ENCODE measurements around the gene GTF2H4. TPM values are rescaled to one million over a fixed set of nuclear protein-coding genes. Genes with fewer than 3 reads are reported as not detected.

Gene GTF2H4
- total RNA-seq, 1 experiment from 2014 or later: 17.7 TPM

- DNase-seq (ENCODE audit: low read depth): peak; percentile 68
Measured at GRCh38 chr6:30955367-30956042, 47.5 kb downstream of the GTF2H4 start.

DNA sequence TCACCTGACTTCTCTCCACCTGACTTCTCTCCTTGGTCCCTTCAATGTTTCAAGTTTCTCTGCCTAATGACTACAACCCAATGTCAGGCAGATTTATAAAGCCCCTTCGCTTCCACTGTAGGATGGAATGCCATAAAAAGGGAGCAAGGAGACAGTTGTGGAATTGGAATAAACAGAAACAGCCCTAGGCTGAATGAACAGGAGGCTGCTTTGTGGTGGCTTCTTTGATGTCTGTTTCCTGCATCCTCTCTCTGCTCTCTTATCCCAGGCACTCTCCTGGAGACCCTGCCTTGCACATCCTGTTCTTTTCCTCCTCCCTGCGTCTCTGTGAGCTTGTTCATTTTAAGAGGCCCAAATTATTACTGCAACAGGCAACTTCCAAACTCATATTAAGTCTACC, 49.7 kb downstream of the GTF2H4 start:
- no peak for DNase-seq (ENCODE audit: low read depth)

- DNase-seq (ENCODE audit: low read depth): no peak
Measured at GRCh38 chr6:30960907-30961673, 53.1 kb downstream of the GTF2H4 start.

- DNase-seq (ENCODE audit: low read depth): no peak
Measured at GRCh38 chr6:30962716-30963115, 54.7 kb downstream of the GTF2H4 start.

- DNase-seq (ENCODE audit: low read depth): peak; percentile 48
Measured at GRCh38 chr6:30963641-30964040, 55.6 kb downstream of the GTF2H4 start.

Other genes starting within 250 kb of the GTF2H4 start
- gene DHX16, start 235.2 kb upstream of the GTF2H4 start, total RNA-seq (2014; rRNA removed; shearing (Covaris generic)): 52.2 and 64.8 TPM in 2 replicates
- 100 and 139 TPM in 2 replicates for gene PPP1R18, start 221.6 kb upstream of the GTF2H4 start, total RNA-seq (2014; rRNA removed; shearing (Covaris generic))
- 36.3 and 38.2 TPM in 2 replicates for gene NRM, start 217.2 kb upstream of the GTF2H4 start, total RNA-seq (2014; rRNA removed; shearing (Covaris generic))
- 9.9 and 10.9 TPM in 2 replicates for gene MDC1, start 190.9 kb upstream of the GTF2H4 start, total RNA-seq (2014; rRNA removed; shearing (Covaris generic))
- gene TUBB, start 187.9 kb upstream of the GTF2H4 start, total RNA-seq (2014; rRNA removed; shearing (Covaris generic)): 1,768 and 1,968 TPM in 2 replicates
- 194 and 244 TPM in 2 replicates for gene FLOT1, start 165.5 kb upstream of the GTF2H4 start, total RNA-seq (2014; rRNA removed; shearing (Covaris generic))
- gene IER3, start 163.7 kb upstream of the GTF2H4 start, total RNA-seq (2014; rRNA removed; shearing (Covaris generic)): 348 and 388 TPM in 2 replicates
- 33.9 and 73.5 TPM in 2 replicates for gene DDR1, start 23.7 kb upstream of the GTF2H4 start, total RNA-seq (2014; rRNA removed; shearing (Covaris generic))
- 7.4 and 10.1 TPM in 2 replicates for gene VARS2, start 6.0 kb downstream of the GTF2H4 start, total RNA-seq (2014; rRNA removed; shearing (Covaris generic))
- gene SFTA2, start 24.0 kb downstream of the GTF2H4 start, total RNA-seq (2014; rRNA removed; shearing (Covaris generic)): not detected in 2 replicates
- gene MUCL3, start 32.8 kb downstream of the GTF2H4 start, total RNA-seq (2014; rRNA removed; shearing (Covaris generic)): not detected in 2 replicates
- gene MUC21, start 75.5 kb downstream of the GTF2H4 start, total RNA-seq (2014; rRNA removed; shearing (Covaris generic)): not detected in 2 replicates
- gene MUC22, start 102.3 kb downstream of the GTF2H4 start, total RNA-seq (2014; rRNA removed; shearing (Covaris generic)): not detected in 2 replicates
- gene C6orf15, start 204.4 kb downstream of the GTF2H4 start, total RNA-seq (2014; rRNA removed; shearing (Covaris generic)): not detected in 2 replicates
- 0.15 and 8.3 TPM in 2 replicates for gene PSORS1C1, start 206.6 kb downstream of the GTF2H4 start, total RNA-seq (2014; rRNA removed; shearing (Covaris generic))
- not detected in 2 replicates for gene CDSN, start 212.2 kb downstream of the GTF2H4 start, total RNA-seq (2014; rRNA removed; shearing (Covaris generic))
- not detected in 2 replicates for gene PSORS1C2, start 230.9 kb downstream of the GTF2H4 start, total RNA-seq (2014; rRNA removed; shearing (Covaris generic))
- gene CCHCR1, start 249.6 kb downstream of the GTF2H4 start, total RNA-seq (2014; rRNA removed; shearing (Covaris generic)): 25.5 and 25.9 TPM in 2 replicates